Fibroblast of mammary gland (primary cell): ENCODE measurements around the gene MITF.

Experiments
- DNase-seq: peaks from one replicate; pipeline ENCODE4 v3.0.0-alpha.2; 2010; ENCODE audit warnings: low read depth
- H3K4me3 ChIP-seq: 2 replicates; pipeline ENCODE4 v1.5.1; 2011; ENCODE audit warnings: low read depth, mild to moderate bottlenecking, low read length, moderate library complexity; ENCODE audit not compliant: control insufficient read depth
- TF ChIP-seq, protein P1 (sequence below): conservative IDR thresholded peaks from 2 replicates; pipeline ENCODE4 v1.5.1; 2011; ENCODE audit warnings: low read depth, low read length, inconsistent platforms; ENCODE audit not compliant: control insufficient read depth, insufficient read depth

Gene MITF

DNA sequence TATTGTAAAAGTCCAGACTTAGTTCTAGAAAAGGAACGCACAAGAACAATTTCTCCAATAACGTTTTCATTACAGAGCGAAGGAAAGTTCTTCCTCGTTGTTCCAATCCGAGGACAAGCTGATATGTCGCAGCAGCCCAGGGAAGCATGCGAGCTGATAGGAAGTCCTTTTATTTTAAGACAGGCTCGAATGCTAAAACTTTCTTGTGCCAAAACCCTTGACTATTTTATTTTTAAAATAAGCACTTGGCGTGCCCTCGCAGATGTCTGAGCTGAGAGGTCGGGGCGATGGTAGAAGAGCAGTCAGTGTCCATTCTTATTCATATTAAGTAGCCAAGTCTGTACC lies 433 bp upstream of the MITF start:
- no peak for DNase-seq

DNA sequence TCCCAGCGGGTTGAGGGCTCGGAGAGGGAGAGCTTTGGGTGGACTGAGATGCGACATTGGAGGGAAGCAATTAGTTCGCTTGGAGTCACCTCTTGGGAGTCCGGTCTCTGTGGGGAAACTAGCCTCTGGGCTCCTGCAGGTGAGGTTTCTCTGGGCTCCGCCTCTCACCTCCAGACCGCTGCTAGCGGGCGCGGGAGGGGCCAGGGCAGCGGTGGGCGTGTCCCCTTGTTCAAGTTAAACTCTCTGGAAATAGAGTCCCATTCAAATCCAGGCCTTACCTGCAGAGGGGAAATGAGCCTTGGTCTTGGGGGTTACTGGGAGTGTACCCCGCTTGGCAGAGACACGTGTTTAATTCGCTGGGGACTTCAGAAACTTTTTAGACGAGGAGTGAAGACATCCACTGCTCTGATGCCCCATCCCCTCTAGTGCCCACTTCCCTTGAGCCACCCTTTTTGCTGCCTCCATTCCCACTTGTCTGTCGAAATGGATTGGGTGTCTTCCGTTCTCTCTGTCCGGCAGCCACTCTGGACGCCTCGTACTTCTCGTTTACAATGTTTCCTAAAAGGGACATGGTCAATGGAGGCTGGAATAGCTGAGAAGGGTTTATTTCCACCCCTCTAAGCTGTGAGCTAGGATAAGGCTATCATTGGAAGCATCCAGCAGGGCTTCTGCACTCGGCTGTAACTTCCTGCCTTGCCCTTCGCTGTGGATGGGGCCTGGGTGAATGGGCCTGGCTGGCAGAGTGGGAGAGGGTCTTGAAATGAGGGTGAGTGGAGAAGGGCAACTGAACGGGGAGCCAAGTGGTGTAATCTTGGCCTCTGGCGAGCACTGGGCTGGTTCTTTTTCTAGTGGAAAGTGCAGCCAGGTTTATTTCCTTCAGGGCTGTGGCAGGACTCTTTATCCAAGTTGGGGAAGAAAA lies 1.1 kb downstream of the MITF start:
- TF ChIP-seq, protein P1, sequence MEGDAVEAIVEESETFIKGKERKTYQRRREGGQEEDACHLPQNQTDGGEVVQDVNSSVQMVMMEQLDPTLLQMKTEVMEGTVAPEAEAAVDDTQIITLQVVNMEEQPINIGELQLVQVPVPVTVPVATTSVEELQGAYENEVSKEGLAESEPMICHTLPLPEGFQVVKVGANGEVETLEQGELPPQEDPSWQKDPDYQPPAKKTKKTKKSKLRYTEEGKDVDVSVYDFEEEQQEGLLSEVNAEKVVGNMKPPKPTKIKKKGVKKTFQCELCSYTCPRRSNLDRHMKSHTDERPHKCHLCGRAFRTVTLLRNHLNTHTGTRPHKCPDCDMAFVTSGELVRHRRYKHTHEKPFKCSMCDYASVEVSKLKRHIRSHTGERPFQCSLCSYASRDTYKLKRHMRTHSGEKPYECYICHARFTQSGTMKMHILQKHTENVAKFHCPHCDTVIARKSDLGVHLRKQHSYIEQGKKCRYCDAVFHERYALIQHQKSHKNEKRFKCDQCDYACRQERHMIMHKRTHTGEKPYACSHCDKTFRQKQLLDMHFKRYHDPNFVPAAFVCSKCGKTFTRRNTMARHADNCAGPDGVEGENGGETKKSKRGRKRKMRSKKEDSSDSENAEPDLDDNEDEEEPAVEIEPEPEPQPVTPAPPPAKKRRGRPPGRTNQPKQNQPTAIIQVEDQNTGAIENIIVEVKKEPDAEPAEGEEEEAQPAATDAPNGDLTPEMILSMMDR: no peak
- H3K4me3 ChIP-seq: peak overlapping the region; percentile 88
- DNase-seq: no peak

More for the DNA sequence above, 433 bp upstream of the MITF start:
- TF ChIP-seq, protein P1: no peak
- H3K4me3 ChIP-seq: peak overlapping the region; percentile 88

DNA sequence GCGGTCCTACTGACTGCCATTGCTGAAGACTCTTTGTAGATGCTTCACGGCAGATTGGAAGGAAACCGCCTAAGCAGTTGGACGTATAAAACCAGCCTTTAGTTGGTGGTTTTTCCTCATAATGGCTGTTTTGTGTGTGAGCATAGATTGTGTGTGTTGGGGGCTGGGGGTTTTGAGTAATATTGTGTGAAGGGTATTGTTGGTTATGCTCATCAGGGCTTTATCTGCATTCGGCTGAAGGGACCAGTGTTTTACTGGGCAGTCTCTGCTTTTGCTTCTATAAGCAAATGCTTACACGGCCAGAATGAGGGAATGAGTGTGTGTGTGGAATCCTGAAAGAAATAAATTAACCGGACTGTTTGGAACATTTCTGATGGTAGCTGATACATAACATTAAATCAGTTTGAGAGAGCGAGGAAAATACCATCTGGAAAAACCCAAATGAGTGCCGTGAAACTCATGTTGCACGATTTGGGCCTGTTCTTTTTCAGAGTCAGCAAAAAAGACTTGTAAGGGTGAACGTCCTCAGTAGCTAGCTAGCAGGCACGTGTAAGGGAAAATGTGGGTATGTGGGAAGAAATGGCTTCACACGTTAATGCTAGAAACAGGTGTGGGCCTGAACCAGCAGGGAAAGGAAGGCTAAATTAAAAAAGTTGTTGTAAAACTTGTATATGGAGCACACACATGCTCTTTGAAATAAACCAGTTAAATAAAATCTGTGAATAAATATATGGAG lies 1.9 kb downstream of the MITF start:
- no peak for DNase-seq
- TF ChIP-seq, protein P1: no peak
- H3K4me3 ChIP-seq: peak overlapping the region; percentile 88

DNA sequence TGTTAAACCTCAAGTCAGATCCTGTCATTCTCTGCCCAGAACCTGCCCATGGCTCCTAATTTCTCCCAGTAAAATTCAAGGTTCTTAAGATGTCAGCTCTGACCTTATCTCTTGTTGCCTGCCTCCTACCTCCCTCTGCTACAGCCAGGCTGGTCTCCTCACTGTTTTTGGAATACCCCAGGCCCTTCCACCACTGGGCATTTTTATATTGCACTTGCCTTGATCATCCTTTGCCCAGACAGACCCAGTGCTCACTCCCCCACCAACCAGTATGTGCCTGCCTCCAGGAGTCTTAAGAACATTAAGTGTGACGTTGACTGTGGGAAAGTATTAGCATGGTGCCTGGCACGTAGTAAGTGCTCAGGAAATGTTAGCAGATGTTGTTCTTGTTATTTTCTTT lies 3.1 kb downstream of the MITF start:
- no peak overlapping the region for H3K4me3 ChIP-seq
- TF ChIP-seq, protein P1: no peak
- DNase-seq: no peak

DNA sequence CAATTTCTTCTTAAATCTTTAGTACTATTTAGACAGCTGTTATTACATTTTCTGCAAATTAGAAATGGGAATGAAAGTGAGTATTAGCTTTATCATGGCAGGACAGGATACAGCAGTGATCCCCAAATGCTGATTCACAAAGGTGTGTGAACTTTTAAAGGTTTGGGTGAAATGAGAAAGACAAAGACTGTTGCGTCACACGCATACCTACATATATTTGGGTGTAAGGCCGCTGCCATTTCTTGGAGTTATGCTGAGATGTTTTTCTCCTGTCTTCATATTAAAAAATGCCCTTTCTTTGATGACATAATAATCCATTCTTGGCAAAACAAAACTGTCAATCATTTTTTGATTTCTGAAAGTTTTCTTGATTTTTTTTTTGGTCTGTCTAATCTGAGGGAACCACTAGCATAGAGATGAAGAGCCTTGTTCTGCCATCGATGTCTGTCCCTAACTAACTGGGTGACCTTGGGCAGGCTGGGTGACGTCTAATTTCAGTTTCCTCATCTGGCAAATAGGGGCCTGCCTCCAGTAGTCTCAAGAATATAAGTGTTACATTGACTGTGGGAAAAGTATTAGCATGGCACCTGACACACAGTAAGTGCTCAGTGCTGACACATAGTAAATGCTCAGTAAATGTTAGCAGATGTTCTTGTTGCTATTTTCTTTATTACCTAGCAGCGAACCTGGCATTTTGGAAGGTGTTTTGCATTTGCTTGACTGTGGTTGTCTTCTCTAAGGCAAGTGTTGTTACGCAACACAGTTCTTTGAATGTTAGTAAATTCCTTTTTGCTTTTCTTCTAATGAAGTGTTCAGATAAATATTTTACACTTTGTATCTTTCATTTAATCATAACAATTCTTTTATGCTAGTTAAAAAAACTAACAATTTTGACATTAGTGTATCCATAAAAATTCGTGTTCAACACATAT lies 5.0 kb downstream of the MITF start:
- no peak for DNase-seq
- TF ChIP-seq, protein P1: no peak
- H3K4me3 ChIP-seq: no peak overlapping the region

DNA sequence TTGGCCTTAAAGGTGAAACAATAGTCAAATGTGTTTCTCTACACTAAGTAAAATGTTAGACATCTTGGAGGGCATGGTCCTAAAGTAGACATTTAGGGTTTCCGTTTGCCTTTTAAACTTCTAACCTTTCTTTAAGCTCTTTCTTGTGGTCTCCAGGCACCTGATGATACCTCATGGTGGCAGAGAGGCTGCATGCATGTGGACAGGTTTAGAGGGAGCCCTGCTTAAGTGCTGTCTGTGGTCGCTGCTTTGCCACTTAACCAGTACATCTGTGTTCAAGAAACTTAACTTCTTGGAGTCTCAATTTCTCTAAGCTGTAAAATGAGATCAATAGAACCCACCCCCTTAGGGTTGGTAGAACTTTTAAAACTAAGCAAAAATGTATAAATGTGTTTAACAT lies 6.2 kb downstream of the MITF start:
- H3K4me3 ChIP-seq: no peak overlapping the region
- TF ChIP-seq, protein P1: no peak
- no peak for DNase-seq
